Cardiac septum (tissue), 1 donor: ENCODE results near the gene TAL1. TPM values are rescaled to one million over a fixed set of nuclear protein-coding genes. Genes with fewer than 3 reads are reported as not detected.
A peak's percentile ranks its signal among the peaks of the same experiment; 100 is the strongest.

ENCODE experiments used
- DNase-seq: peaks from one replicate; pipeline ENCODE4 v3.0.0-alpha.2; 2020; ENCODE audit warnings: low spot score
- intact Hi-C: fragments of 100-400 bp; cut with DNase I; formaldehyde crosslinking; loops from one replicate; pipeline ENCODE4 v1.14.0; 2022
- total RNA-seq: library from RNA; stranded (reverse); fragmentation: NEBNext Ultra II Directional; extraction: Animal tissue kit (Norgen Biotek cat#: 25700); gene quantifications from one replicate; pipeline ENCODE4 v1.2.1, GENCODE V29; 2021
- donor health status: DM: no; HTN: no; CAD: no.

The TAL1 gene
- total RNA-seq, 1 donor from 2014 or later: 1.9 TPM

DNA sequence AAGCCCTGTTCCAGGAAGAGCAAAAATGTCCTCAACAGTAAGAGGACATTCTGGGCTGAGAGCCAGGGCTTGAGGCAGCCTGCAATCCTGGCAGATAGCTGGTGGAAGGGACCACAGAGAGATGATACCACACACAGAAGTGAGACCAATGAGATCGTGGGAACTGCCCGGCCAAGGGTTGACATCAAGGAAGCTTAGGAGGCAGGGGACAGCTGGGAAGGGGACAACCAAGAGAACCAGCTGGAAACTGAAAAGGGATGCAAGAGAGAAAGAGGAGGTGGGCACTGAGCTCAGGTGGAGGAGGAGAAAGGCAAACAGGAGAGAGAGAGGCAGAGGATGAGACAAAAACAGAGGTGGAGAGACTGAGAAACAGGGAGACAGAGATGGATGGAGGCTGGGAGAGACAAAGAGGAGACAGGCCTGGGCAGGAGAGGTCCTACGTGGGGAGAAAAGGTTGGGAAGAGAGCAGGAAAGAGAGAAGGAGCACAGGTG, 51.4 kb downstream of the TAL1 start:
- DNase-seq: peak; percentile 73
- intact Hi-C loops: no loop called here

DNA sequence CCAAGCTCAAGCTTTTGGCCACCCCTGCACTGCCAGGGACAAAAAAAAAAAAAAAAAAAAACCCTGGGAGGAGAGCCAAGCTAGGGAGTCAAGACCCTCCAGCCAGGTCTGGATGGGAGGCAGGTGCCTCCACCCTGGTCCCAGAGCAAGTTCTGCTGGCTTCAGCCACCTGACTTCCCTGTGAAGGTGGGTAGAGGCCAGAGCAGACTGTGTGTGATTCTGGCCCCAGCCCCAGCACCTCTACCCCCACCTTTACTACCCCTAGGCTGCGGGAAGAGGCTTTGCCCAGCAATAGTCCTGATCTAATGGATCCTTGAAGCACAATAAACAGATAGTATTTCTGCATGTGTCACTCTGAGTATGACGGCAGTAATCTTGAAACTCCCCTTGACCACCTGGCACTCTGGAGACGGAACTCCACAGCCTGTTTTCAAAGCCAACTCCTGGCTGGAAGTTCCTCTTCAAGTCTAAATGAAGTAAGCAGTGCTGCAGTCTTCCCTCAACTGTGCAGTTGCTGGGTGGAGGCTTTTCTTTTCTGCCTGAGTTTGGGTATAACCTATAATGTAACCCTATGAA, 51.9 kb downstream of the TAL1 start:
- DNase-seq: no peak
- intact Hi-C loops: loop anchor here (5.0 kb wide), 3 partner anchors 257 to 547 kb away; partner anchors contain the start of gene FOXD2

DNA sequence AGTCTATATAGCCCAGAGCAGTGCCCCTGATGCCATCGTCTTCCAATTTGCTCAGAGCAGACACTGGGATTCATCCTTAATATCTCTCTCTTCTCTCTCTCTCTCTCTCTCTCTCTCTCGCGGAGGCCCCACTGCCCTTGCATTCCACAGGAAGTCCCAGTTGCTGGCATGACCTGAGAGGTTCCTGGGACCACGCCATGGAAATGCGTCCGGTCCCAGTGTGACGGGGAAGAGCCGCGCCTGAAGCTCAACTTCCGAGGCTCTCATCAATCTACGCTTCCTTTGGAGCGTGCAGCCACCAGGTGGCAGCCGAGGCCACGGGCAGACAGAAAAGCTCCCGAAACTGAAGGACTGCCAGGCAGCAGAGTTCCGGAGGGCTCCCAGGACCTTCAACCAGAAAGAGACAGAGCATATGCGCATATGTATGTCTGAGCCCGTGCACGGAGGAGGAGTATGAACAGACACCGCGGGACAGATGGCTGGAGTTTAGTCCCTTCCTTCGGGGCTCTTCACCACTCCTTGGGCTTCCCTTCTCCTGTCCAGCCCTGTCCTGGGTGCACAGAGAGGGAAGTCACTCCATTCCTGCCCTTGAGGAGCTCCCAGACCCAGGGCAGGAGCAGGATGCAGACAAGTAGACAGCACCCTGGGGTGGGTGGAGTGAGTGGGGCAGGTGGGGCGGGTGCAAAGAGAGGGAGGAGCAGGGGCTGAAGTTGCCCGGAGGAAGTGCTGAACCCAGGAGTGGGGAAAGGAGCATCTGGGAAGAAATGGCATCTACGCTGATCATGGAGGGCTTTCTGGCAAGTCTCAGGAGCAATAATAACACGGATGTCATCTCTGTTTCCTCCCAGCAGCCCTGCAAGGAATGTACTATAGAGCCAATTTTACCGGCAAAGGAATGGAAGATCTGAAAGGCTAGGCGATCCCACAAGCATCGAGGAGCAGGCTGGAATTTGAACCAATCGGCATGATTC, 52.7 kb downstream of the TAL1 start:
- intact Hi-C loops: loop anchor here (5.0 kb wide), 3 partner anchors 258 to 548 kb away; partner anchors contain the start of gene FOXD2
- peak; percentile 87 for DNase-seq

DNA sequence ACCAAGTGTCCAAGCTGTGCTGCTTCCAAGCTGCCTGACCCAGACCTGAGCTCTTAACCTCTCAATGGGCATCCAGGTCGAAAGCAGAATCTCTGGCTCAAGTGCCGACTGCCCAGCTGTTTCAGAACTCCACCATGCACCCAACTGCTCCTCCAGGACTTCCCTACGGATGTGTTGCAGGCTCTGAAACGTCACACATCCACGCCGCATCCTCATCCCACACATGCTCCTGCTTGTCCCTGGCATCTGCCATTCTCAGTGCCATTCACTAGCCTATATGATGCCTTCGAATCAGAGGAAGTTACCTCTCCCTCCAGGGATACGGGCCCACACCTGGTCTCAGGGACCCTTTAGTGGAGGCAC, 53.4 kb downstream of the TAL1 start:
- intact Hi-C loops: loop anchor here (5.0 kb wide), 3 partner anchors 259 to 549 kb away; partner anchors contain the start of gene FOXD2
- DNase-seq: no peak

DNA sequence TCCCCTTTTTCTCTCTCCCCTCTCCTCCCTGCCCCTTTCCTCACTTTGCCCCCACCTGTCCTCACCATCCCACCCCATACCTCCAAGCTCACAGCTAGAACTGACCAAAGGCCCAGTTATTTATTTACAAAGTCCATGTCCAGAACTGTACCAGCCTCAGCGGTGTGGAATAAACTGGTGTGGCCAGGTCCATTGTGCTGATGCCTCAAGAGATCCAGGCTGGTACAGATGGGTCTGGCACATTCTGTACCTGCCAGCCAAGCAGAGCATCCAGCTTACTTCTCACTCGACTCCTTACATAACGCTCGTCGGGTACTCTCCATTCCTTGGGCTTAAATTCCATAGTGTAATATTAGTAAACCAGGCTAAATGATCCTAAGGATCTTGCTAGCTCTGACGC, 54.0 kb downstream of the TAL1 start:
- intact Hi-C loops: loop anchor here (5.0 kb wide), 3 partner anchors 259 to 549 kb away; partner anchors contain the start of gene FOXD2
- DNase-seq: peak; percentile 59

DNA sequence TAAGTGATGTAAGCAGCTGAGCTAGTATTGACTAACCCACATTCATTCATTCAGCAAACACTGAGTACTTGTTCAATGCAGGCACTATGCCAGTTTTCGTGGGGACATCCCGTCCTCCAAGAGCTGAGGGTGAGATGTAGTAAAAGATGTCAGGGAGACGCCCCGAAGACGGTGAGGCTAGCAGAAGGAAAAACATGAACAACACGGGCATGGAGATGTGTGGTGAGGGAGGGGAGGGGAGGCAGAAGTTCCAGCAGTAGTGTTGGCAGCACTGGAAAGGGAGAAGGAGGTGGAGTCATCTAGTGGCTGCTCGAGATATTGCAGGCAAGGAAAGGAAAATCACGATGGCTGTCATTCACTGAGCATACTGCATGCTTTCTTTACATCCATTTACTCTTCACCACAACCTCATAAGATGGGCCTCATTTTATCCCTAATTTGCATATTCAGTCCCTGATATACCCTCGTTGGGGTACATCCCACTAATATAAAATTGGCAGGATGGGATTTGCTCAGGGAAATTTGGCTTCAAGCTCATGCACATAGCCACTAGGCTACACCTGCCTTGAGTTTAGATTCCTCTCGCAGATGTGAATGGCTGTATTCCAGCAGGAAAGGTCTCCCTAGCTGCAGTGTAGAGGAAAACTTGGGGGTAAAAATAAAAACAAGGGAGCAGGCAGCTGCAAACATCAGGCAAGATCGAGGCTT, 56.6 kb downstream of the TAL1 start:
- intact Hi-C loops: loop anchor here (5.0 kb wide), 3 partner anchors 262 to 552 kb away; partner anchors contain the start of gene FOXD2
- peak; percentile 73 for DNase-seq

DNA sequence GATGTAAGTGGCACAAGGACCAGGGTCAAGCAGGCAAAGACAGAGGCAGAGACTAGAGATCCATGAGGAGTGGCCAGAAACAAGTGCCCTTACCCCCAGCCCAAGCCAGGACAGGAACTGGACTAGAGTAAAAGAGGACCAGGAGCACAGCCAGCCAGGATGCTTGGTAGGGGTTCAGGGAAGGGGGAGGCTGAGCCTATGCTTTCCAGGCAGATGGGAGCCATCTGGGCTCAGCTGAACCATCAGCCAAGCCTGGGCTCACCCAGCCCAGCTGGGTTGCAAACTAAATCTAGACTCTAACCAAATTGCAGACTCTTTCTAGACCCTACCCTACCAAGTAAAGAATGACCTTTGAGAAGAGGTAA, 57.4 kb downstream of the TAL1 start:
- intact Hi-C loops: loop anchor here (5.0 kb wide), 3 partner anchors 263 to 553 kb away; partner anchors contain the start of gene FOXD2
- no peak for DNase-seq

DNA sequence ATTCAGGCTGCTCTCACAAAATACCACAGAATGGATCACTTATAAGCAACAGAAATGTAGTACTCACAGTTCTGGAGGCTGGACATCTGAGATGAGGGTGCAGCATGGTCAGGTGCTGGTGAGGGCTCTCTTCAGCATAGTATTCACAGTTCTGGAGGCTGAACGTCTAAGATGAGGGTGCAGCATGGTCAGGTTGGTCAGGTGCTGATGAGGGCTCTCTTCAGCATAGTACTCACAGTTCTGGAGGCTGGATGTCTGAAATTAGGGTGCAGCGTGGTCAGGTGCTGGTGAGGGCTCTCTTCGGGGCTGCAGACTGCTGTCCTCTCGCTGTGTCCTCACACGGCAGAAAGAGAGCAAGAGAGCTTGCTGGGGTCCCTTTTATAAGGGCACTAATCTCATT, 59.2 kb downstream of the TAL1 start:
- intact Hi-C loops: no loop called here
- no peak for DNase-seq

Other genes starting within 250 kb of the TAL1 start
- 0.86 TPM for gene CYP4X1, start 208.6 kb downstream of the TAL1 start, total RNA-seq
- not detected for gene CYP4Z1, start 165.0 kb downstream of the TAL1 start, total RNA-seq
- not detected for gene CYP4A22, start 94.8 kb downstream of the TAL1 start, total RNA-seq
- not detected for gene PDZK1IP1, start 42.2 kb downstream of the TAL1 start, total RNA-seq
- 0.48 TPM for gene STIL, start 81.9 kb upstream of the TAL1 start, total RNA-seq
- gene CMPK1, start 101.6 kb upstream of the TAL1 start, total RNA-seq: 74.9 TPM
- not detected for gene FOXE3, start 184.1 kb upstream of the TAL1 start, total RNA-seq
- gene FOXD2, start 205.8 kb upstream of the TAL1 start, total RNA-seq: 0.08 TPM